NCI-H2081 treated with DMSO at 0.1 percent for 48 hours (cell line): Measurements from ENCODE around the gene CRAT.

Experiments
- DNase-seq: peaks from one replicate; lab custom pipeline; 2025; lab: John Stamatoyannopoulos, UW

Gene CRAT

GRCh38 chr9:129060991-129061390, 49.6 kb downstream of the CRAT start:
- no peak for DNase-seq

GRCh38 chr9:129059796-129060785, 50.5 kb downstream of the CRAT start:
- DNase-seq: no peak

- DNase-seq: no peak
Observed at GRCh38 chr9:129058965-129059795, 51.4 kb downstream of the CRAT start.

DNA sequence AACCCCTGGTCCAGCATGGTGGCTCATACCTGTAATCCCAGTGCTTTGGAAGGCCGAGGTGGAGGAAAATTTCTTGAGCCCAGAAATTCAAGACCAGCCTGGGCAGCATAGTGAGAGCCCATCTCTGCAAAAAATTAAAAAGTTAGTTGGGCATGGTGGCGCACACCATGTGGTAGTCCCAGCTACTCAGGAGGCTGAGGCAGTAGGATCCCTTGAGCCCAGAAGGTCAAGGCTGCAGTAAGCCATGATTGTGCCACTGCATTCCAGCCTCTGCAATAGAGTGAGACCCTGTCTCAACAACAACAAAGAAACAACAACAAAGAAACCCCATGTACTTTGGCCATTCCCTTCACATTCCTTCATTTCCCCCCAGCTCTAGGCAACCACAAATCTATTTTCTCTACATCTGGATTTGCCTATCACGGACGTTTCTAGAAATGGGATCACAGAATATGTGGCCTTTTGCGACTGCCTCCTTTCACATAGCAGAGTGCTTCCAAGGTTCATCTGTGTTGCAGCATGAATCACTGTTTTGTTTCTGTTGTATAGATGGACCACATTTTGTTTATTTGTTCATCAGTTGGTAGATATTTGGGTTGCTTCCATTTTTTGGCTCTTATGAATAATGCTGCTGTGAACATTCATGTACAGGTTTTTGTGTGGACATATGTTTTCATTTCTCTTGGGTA, 56.3 kb downstream of the CRAT start:
- DNase-seq: no peak

- DNase-seq: no peak
Observed at GRCh38 chr9:129053020-129053419, 57.6 kb downstream of the CRAT start.

GRCh38 chr9:129052592-129052991, 58.0 kb downstream of the CRAT start:
- DNase-seq: no peak
